ENCODE measurements around the gene SMIM17.
A peak's percentile ranks its signal among the peaks of the same experiment; 100 is the strongest.
"Not testable (repeated sequence)": the region's sequence is repeated elsewhere in the genome, so short reads cannot be mapped to it uniquely, and the experiment has no call there.

Gene SMIM17

GRCh38 chr19:56660381-56661107 is 17.6 kb downstream of the SMIM17 start:
- DNase-seq, result no peak

GRCh38 chr19:56661248-56661647 is 18.3 kb downstream of the SMIM17 start:
- DNase-seq, result no peak

- no peak for DNase-seq
These were observed 21.1 kb downstream of the SMIM17 start for GRCh38 chr19:56663931-56664500.

GRCh38 chr19:56664511-56664910 is 21.6 kb downstream of the SMIM17 start:
- DNase-seq, result no peak

- DNase-seq, result no peak
These were observed 24.4 kb downstream of the SMIM17 start for GRCh38 chr19:56667311-56667870.

GRCh38 chr19:56668676-56669075 is 25.7 kb downstream of the SMIM17 start:
- DNase-seq, result no peak

GRCh38 chr19:56670401-56670960 is 27.5 kb downstream of the SMIM17 start:
- no peak for DNase-seq

GRCh38 chr19:56670961-56671612 is 28.1 kb downstream of the SMIM17 start:
- no peak for DNase-seq

GRCh38 chr19:56671613-56671994 is 28.6 kb downstream of the SMIM17 start, which contains the start of gene ZNF835:
Gene ZNF835 (minus strand): TSS chr19:56671757. CDS start chr19:56665198, 6,559 bp downstream.
- DNase-seq, result peak; percentile 13

GRCh38 chr19:56672610-56673009 is 29.7 kb downstream of the SMIM17 start:
- not testable (repeated sequence) for DNase-seq

- DNase-seq, result no peak
These were observed 35.2 kb downstream of the SMIM17 start for GRCh38 chr19:56678205-56678604.

- no peak for DNase-seq
These were observed 38.7 kb downstream of the SMIM17 start for GRCh38 chr19:56681702-56682101.

- DNase-seq, result no peak
These were observed 40.2 kb downstream of the SMIM17 start for GRCh38 chr19:56683116-56683515.

GRCh38 chr19:56687031-56687430 is 44.1 kb downstream of the SMIM17 start:
- DNase-seq, result no peak

GRCh38 chr19:56689198-56689597 is 46.2 kb downstream of the SMIM17 start:
- no peak for DNase-seq

- no peak for DNase-seq
These were observed 47.7 kb downstream of the SMIM17 start for GRCh38 chr19:56690670-56691069.

- DNase-seq, result no peak
These were observed 49.4 kb downstream of the SMIM17 start for GRCh38 chr19:56692206-56692895.

- no peak for DNase-seq
These were observed 56.6 kb downstream of the SMIM17 start for GRCh38 chr19:56699552-56699951.

- DNase-seq, result no peak
These were observed 58.9 kb downstream of the SMIM17 start for GRCh38 chr19:56701895-56702294.

GRCh38 chr19:56705939-56706338 is 63.0 kb downstream of the SMIM17 start:
- no peak for DNase-seq
